A549 (cell line): Measurements from ENCODE around the gene ARPC2. TPM values are rescaled to one million over a fixed set of nuclear protein-coding genes. Genes with fewer than 3 reads are reported as not detected.

Source experiments
- ATAC-seq, 2 experiments: fragments of 200-7000 bp in 1 of 2; fragments of >200 bp in 1 of 2; cut with Nextera tagmentation in 1 of 2; cut with Tn5 transposase in 1 of 2; 3 replicates each; pipeline versions ENCODE4 v1.8.0 to v1.9.1; 2018 to 2020; ENCODE audit warnings: mild to moderate bottlenecking in 1 of 2, moderate library complexity in 1 of 2
- CTCF ChIA-PET: fragments of 300-600 bp; sonication (Branson Sonifier 250); formaldehyde crosslinking; extraction: SDS; loops from one replicate; lab custom pipeline; 2021; ENCODE audit warnings: antibody characterized with exemption, inconsistent platforms; lab: Yijun Ruan, JAX
- POLR2A ChIA-PET: fragments of 350-600 bp; formaldehyde crosslinking; extraction: SDS; loops from one replicate; lab custom pipeline; 2021; ENCODE audit warnings: antibody characterized with exemption, inconsistent platforms; lab: Yijun Ruan, JAX
- DNase-seq, 2 experiments: peaks; one replicate each; pipeline versions ENCODE4 v3.0.0 to v3.0.0-alpha.2; 2011 to 2016; ENCODE audit warnings: low read depth in 1 of 2, low spot score in 1 of 2
- FAIRE-seq: peaks from 2 replicates; lab custom pipeline; 2011; peaks lifted over from hg19 to GRCh38; lab: Jason Lieb, UNC
- H3K27ac ChIP-seq, 2 experiments: fragments of >200 bp; sonication (Bioruptor Twin); formaldehyde crosslinking; 3 replicates each; pipeline ENCODE4 v1.5.1; 2016 to 2017
- H3K4me1 ChIP-seq: fragments of >200 bp; sonication (Bioruptor Twin); formaldehyde crosslinking; 3 replicates; pipeline ENCODE4 v1.6.1; 2016
- H3K4me2 ChIP-seq: fragments of >200 bp; sonication (Bioruptor Twin); formaldehyde crosslinking; 3 replicates; pipeline ENCODE4 v1.6.1; 2016
- H3K4me3 ChIP-seq: fragments of >200 bp; sonication (Bioruptor Twin); formaldehyde crosslinking; 3 replicates; pipeline ENCODE4 v1.5.1; 2016
- H3K9me3 ChIP-seq: fragments of >200 bp; sonication (Bioruptor Twin); formaldehyde crosslinking; 3 replicates; pipeline ENCODE4 v1.6.1; 2016
- CBX8 ChIP-seq: fragments of 200-600 bp; sonication (generic); IDR thresholded peaks from 2 replicates; pipeline ENCODE4 v1.6.1; 2016
- CHD4 ChIP-seq: fragments of 200-600 bp; sonication (generic); IDR thresholded peaks from 2 replicates; pipeline ENCODE4 v1.6.1; 2016; ENCODE audit warnings: antibody characterized with exemption, mild to moderate bottlenecking, borderline replicate concordance
- EHF ChIP-seq: fragments of 250-450 bp; sonication (Bioruptor Pico); IDR thresholded peaks from 2 replicates; pipeline ENCODE4 v1.5.0; 2020; ENCODE audit warnings: mild to moderate bottlenecking
- FOSB ChIP-seq: fragments of 250-450 bp; sonication (Bioruptor Pico); IDR thresholded peaks from 2 replicates; pipeline ENCODE4 v1.5.0; 2020; ENCODE audit warnings: mild to moderate bottlenecking, moderate library complexity
- HOXB13 ChIP-seq: fragments of 250-450 bp; sonication (Bioruptor Pico); IDR thresholded peaks from 2 replicates; pipeline ENCODE4 v1.5.0; 2020; ENCODE audit warnings: low read depth, mild to moderate bottlenecking, moderate library complexity
- NR3C1 ChIP-seq: fragments of >200 bp; sonication (Bioruptor Twin); formaldehyde crosslinking; IDR thresholded peaks from 3 replicates; pipeline ENCODE4 v1.6.1; 2017
- RAD21 ChIP-seq, 2 experiments: fragments of >200 bp in 1 of 2; sonication (Bioruptor Twin) in 1 of 2; formaldehyde crosslinking in 1 of 2; IDR thresholded peaks in 1 of 2; conservative IDR thresholded peaks in 1 of 2; 2 replicates in 1 of 2; 3 replicates in 1 of 2; pipeline ENCODE4 v1.6.1; 2012 to 2018; ENCODE audit warnings: inconsistent platforms in 1 of 2
- RCOR1 ChIP-seq: fragments of 150-350 bp; IDR thresholded peaks from 2 replicates; pipeline ENCODE4 v1.6.1; 2014; ENCODE audit warnings: antibody characterized with exemption, low read length, low read depth
- WGBS: methylation state at CpG from one replicate; pipeline ENCODE4 v1.1.6; 2017; ENCODE audit errors: missing lambda C conversion rate; 5-methylcytosine and 5-hydroxymethylcytosine counted together
- polyA plus RNA-seq, 4 experiments: library from polyadenylated mRNA; depleted of rRNA in 3 of 4; stranded (reverse); fragments of >200 nt; fragmentation: RNase III in 1 of 4; extraction: RNeasy Plus Mini Kit Qiagen cat#74134 plus additional on column Dnase treatment in 1 of 4; gene quantifications; 2 replicates in 3 of 4; 3 replicates in 1 of 4; pipeline ENCODE4 v1.2.3, GENCODE V29; 2011 to 2017
- TF ChIP-seq, protein P1 (sequence below): fragments of >200 bp; sonication (Bioruptor Twin); formaldehyde crosslinking; IDR thresholded peaks from 3 replicates; pipeline ENCODE4 v1.6.1; 2016
- TF ChIP-seq, protein P2 (sequence below): IDR thresholded peaks from 2 replicates; pipeline ENCODE4 v1.6.1; 2012; ENCODE audit warnings: low read depth, borderline replicate concordance
- TF ChIP-seq, protein P3 (sequence below): fragments of 250-450 bp; sonication (Bioruptor Pico); IDR thresholded peaks from 2 replicates; pipeline ENCODE4 v1.5.0; 2021; ENCODE audit warnings: mild to moderate bottlenecking, moderate library complexity, borderline replicate concordance
- TF ChIP-seq, protein P4 (sequence below): fragments of 200-600 bp; sonication (generic); IDR thresholded peaks from 2 replicates; pipeline ENCODE4 v1.6.1; 2016; ENCODE audit warnings: antibody characterized with exemption, mild to moderate bottlenecking, moderate library complexity

ARPC2 gene
- polyA plus RNA-seq, 2 of the 4 experiments (the other 2 are of a cell fraction), result 263 to 374 TPM

DNA sequence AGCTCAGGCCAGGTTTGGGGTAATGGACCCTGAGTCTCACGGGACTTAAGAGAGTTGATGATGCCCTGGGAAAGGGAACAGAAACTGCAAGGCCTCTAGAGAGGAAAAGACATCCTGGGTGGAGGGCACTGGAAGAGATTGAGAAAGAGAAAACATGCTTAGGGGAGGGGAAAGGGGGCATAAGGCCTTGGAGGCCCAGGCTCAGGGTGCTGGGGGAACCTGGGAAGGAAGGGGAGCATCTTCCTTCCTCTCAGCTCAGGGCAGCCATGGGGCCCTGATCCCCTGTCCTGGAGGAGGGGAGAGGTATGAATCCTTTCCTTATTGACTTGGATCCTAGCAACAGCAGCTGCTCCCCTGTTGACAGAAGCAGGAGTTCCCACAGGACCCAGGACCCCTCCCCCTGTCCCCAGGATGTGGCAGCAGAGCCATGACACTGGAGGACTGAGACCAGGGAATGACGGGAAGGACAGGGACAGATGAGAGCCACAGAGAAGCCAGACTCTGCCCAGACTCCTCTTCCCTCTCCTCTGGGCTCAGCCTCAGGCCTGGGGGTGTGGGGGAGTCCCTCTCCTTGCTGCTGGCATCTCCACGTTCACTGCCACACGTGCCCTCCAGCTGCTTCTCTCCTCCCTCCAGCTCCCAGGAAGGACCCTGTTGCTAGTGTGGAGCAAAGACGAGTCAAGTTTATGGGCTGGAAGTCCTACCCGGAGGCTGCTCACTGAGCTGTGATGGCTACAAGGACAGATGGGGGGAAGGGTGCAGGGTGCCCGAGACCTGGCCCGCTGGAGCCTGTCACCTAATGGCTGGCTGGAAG lies 44.6 kb downstream of the ARPC2 start (continued):
- no peak for TF ChIP-seq RCOR1
- TF ChIP-seq, all 56 proteins: peak for 0

DNA sequence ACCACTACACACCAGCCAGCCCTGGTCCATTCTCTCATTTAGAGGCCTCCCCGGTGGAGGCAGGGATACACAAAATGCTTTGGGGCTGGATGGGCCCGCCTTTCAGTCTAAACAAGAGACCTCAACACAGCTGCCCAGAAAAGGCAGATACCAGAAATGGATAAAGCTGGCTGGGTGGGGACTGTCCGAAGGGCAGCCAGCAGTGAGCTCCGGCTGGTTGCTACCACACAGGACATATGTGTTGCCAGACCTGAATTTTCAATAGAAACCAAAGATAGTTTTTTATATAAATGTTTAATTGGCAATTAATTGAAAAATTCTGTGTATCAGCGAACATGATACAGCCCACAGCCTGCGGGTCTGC lies 45.2 kb downstream of the ARPC2 start:
- FAIRE-seq, result no peak
- CTCF ChIA-PET, result interaction anchor here (1.3 to 1.7 kb wide), 3 partner anchors 10 to 33 kb away, joined by 4 to 5 read pairs (median 5); no protein-coding TSS in a partner anchor
- no peak overlapping the region for H3K27ac ChIP-seq
- H3K4me3 ChIP-seq, result no peak overlapping the region
- H3K4me2 ChIP-seq, result no peak overlapping the region
- no peaks in the 10 kb centered on the region for H3K9me3 ChIP-seq
- WGBS, result 88% methylated on average over 6 of the region's 6 CpGs
- DNase-seq, result no peak
- no peaks in the 10 kb centered on the region; the same call in 2 of the 3 replicates for H3K4me1 ChIP-seq
- TF ChIP-seq NR3C1, result no peak
- TF ChIP-seq CBX8, result no peak
- TF ChIP-seq HOXB13 (CRISPR knock-in tag), result no peak
- no peak for TF ChIP-seq EHF
- TF ChIP-seq, protein P1, sequence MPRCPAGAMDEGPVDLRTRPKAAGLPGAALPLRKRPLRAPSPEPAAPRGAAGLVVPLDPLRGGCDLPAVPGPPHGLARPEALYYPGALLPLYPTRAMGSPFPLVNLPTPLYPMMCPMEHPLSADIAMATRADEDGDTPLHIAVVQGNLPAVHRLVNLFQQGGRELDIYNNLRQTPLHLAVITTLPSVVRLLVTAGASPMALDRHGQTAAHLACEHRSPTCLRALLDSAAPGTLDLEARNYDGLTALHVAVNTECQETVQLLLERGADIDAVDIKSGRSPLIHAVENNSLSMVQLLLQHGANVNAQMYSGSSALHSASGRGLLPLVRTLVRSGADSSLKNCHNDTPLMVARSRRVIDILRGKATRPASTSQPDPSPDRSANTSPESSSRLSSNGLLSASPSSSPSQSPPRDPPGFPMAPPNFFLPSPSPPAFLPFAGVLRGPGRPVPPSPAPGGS, result no peak
- POLR2A ChIA-PET, result no interaction called here
- ATAC-seq, result no peak

DNA sequence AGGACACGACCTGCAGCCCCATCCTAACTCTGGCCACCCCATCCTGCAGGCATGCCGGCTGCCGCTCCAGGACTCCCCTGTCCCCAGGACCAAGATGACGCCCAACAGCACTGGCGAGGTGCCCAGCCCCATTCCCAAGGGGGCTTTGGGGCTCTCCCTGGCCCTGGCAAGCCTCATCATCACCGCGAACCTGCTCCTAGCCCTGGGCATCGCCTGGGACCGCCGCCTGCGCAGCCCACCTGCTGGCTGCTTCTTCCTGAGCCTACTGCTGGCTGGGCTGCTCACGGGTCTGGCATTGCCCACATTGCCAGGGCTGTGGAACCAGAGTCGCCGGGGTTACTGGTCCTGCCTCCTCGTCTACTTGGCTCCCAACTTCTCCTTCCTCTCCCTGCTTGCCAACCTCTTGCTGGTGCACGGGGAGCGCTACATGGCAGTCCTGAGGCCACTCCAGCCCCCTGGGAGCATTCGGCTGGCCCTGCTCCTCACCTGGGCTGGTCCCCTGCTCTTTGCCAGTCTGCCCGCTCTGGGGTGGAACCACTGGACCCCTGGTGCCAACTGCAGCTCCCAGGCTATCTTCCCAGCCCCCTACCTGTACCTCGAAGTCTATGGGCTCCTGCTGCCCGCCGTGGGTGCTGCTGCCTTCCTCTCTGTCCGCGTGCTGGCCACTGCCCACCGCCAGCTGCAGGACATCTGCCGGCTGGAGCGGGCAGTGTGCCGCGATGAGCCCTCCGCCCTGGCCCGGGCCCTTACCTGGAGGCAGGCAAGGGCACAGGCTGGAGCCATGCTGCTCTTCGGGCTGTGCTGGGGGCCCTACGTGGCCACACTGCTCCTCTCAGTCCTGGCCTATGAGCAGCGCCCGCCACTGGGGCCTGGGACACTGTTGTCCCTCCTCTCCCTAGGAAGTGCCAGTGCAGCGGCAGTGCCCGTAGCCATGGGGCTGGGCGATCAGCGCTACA lies 45.9 kb downstream of the ARPC2 start:
- ATAC-seq, result no peak
- Histone ChIP-seq H3K27ac (no peak overlapping the region), H3K4me2 (no peak overlapping the region), H3K4me1 (no peaks in the 10 kb centered on the region; the same call in 2 of the 3 replicates), H3K4me3 (no peak overlapping the region), H3K9me3 (no peaks in the 10 kb centered on the region)
- no peak for FAIRE-seq
- DNase-seq, result no peak
- POLR2A ChIA-PET, result no interaction called here
- CTCF ChIA-PET, result interaction anchor here (0.8 to 1.7 kb wide), 2 partner anchors 9 to 28 kb away, joined by 3 to 5 read pairs; no protein-coding TSS in a partner anchor
- WGBS, result 89% methylated on average over 19 of the region's 39 CpGs
- TF ChIP-seq, protein P2, sequence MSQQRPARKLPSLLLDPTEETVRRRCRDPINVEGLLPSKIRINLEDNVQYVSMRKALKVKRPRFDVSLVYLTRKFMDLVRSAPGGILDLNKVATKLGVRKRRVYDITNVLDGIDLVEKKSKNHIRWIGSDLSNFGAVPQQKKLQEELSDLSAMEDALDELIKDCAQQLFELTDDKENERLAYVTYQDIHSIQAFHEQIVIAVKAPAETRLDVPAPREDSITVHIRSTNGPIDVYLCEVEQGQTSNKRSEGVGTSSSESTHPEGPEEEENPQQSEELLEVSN, result no peak
- no peak for TF ChIP-seq FOSB (CRISPR knock-in tag)
- TF ChIP-seq, protein P3, sequence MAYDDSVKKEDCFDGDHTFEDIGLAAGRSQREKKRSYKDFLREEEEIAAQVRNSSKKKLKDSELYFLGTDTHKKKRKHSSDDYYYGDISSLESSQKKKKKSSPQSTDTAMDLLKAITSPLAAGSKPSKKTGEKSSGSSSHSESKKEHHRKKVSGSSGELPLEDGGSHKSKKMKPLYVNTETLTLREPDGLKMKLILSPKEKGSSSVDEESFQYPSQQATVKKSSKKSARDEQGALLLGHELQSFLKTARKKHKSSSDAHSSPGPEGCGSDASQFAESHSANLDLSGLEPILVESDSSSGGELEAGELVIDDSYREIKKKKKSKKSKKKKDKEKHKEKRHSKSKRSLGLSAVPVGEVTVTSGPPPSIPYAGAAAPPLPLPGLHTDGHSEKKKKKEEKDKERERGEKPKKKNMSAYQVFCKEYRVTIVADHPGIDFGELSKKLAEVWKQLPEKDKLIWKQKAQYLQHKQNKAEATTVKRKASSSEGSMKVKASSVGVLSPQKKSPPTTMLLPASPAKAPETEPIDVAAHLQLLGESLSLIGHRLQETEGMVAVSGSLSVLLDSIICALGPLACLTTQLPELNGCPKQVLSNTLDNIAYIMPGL (CRISPR knock-in tag), result no peak
- TF ChIP-seq CHD4, result no peak

DNA sequence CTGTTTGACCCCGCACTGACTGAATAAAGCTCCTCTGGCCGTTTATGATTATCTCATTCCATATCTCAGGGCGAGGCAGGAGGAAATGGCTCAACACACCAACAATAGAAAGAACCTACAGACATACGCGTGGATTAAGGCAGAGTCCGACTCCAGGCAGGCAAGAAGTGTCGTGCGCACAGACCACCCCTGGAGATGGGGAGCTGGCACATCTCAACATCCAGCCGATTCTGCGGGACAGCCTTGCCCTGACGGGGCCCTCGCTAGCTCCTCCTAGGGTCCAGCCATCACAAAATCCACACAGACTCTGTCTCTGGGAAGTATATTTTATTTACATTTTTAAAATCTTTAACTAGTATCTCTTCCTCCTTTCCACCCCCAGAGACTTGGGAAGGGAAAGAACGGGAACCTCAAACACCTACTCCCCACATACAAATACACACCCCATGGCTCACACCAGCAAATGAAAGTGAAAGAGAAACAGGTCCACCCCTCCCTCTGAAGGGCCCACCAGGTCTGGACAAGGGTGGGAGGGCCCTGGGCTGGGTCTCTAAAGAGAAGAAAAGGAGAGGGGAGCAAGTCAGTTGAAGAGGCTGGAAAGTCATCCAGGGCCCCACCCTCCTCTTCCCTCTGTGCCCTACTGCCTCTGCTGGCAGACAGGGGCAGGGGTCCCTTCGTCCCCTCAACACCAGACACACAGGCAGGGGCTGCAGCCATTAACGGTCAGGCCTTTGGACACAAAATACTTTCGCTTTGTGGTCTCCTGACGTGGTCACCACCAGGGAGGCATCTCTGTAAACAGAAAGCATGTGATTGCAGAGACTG lies 47.0 kb downstream of the ARPC2 start:
- 86% methylated on average over 16 of the region's 17 CpGs for WGBS
- FAIRE-seq, result no peak
- Histone ChIP-seq H3K9me3 (no peaks in the 10 kb centered on the region), H3K4me3 (no peak overlapping the region), H3K4me1 (peaks cover 5% of the 10 kb centered on the region; the same call in 1 of the 3 replicates), H3K4me2 (no peak overlapping the region), H3K27ac (no peak overlapping the region)
- 0 out of 6 replicates have a peak, but pooled peaks of 1 of the 2 experiments have one; percentile 5 for ATAC-seq
- POLR2A ChIA-PET, result no interaction called here
- TF ChIP-seq, protein P4, sequence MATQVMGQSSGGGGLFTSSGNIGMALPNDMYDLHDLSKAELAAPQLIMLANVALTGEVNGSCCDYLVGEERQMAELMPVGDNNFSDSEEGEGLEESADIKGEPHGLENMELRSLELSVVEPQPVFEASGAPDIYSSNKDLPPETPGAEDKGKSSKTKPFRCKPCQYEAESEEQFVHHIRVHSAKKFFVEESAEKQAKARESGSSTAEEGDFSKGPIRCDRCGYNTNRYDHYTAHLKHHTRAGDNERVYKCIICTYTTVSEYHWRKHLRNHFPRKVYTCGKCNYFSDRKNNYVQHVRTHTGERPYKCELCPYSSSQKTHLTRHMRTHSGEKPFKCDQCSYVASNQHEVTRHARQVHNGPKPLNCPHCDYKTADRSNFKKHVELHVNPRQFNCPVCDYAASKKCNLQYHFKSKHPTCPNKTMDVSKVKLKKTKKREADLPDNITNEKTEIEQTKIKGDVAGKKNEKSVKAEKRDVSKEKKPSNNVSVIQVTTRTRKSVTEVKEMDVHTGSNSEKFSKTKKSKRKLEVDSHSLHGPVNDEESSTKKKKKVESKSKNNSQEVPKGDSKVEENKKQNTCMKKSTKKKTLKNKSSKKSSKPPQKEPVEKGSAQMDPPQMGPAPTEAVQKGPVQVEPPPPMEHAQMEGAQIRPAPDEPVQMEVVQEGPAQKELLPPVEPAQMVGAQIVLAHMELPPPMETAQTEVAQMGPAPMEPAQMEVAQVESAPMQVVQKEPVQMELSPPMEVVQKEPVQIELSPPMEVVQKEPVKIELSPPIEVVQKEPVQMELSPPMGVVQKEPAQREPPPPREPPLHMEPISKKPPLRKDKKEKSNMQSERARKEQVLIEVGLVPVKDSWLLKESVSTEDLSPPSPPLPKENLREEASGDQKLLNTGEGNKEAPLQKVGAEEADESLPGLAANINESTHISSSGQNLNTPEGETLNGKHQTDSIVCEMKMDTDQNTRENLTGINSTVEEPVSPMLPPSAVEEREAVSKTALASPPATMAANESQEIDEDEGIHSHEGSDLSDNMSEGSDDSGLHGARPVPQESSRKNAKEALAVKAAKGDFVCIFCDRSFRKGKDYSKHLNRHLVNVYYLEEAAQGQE, result no peak
- TF ChIP-seq RAD21 (conservative IDR thresholded peaks at IDR 0.05 in 1 of 2, IDR thresholded peaks at IDR 0.05 in 1 of 2), result 0 out of 5 replicates have a peak, but pooled peaks of 1 of the 2 experiments have one; percentile 5
- CTCF ChIA-PET, result interaction anchor here (0.8 kb wide), 2 partner anchors 10 to 29 kb away, joined by 3 read pairs; no protein-coding TSS in a partner anchor
- no peak for DNase-seq
